Measurements from ENCODE around the gene SLC25A5. TPM values are rescaled to one million over a fixed set of nuclear protein-coding genes. Genes with fewer than 3 reads are reported as not detected.

SLC25A5 gene
- total RNA-seq, 4 donors from 2014 or later: 165 to 302 (median 209) TPM

GRCh38 chrX:119442286-119442685 lies 26.0 kb upstream of the SLC25A5 start:
- 57 to 80% methylated on average over 2 of the region's 2 CpGs for WGBS, 2 donors (ENCODE audit: low coverage in 1 of 2)
- H3K36me3 ChIP-seq: no peaks in the 10 kb centered on the region
- no peaks in the 10 kb centered on the region for H3K9me3 ChIP-seq
- H3K27ac ChIP-seq: no peak overlapping the region
- no peaks in the 10 kb centered on the region for H3K4me1 ChIP-seq
- H3K4me3 ChIP-seq: no peak overlapping the region
- TF ChIP-seq POLR2AphosphoS5 (IDR thresholded peaks at IDR 0.05) (no peak), POLR2A (IDR thresholded peaks at IDR 0.05) (no peak), EP300 (IDR thresholded peaks at IDR 0.05) (no peak)
- TF ChIP-seq, protein P1, sequence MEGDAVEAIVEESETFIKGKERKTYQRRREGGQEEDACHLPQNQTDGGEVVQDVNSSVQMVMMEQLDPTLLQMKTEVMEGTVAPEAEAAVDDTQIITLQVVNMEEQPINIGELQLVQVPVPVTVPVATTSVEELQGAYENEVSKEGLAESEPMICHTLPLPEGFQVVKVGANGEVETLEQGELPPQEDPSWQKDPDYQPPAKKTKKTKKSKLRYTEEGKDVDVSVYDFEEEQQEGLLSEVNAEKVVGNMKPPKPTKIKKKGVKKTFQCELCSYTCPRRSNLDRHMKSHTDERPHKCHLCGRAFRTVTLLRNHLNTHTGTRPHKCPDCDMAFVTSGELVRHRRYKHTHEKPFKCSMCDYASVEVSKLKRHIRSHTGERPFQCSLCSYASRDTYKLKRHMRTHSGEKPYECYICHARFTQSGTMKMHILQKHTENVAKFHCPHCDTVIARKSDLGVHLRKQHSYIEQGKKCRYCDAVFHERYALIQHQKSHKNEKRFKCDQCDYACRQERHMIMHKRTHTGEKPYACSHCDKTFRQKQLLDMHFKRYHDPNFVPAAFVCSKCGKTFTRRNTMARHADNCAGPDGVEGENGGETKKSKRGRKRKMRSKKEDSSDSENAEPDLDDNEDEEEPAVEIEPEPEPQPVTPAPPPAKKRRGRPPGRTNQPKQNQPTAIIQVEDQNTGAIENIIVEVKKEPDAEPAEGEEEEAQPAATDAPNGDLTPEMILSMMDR (IDR thresholded peaks at IDR 0.05): no peak
- ATAC-seq: no peak
- no peaks in the 10 kb centered on the region for H3K27me3 ChIP-seq

DNA sequence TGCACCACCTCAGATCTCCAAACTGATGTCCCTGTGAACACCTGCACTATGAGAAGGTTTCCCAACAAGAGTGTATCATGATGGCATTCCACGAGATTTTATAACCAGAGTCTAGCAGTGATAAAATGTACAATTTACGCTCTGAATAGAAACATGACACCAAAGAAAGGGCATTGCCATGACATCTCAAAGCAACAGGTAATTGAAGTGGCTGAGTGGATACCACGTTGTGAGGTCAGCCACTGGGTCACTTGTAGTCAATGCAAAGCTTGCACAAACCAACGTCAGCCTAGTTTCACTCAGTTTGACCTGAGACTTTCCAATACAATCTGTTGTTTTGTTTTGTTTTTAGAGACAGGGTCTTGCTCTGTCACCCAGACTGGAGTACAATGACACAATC lies 15.0 kb upstream of the SLC25A5 start:
- TF ChIP-seq POLR2A (IDR thresholded peaks at IDR 0.05) (no peak), EP300 (IDR thresholded peaks at IDR 0.05) (no peak), POLR2AphosphoS5 (IDR thresholded peaks at IDR 0.05) (no peak)
- TF ChIP-seq, protein P1 (IDR thresholded peaks at IDR 0.05): no peak
- Histone ChIP-seq H3K4me1 (no peaks in the 10 kb centered on the region), H3K9me3 (no peaks in the 10 kb centered on the region), H3K4me3 (no peak overlapping the region), H3K27ac (no peak overlapping the region), H3K36me3 (peaks cover 0 to 8% of the 10 kb centered on the region in 2 donors), H3K27me3 (no peaks in the 10 kb centered on the region)
- ATAC-seq: no peak
- WGBS, 2 donors (ENCODE audit: low coverage in 1 of 2): 52 to 86% methylated on average over 4 of the region's 4 CpGs

- Histone ChIP-seq H3K36me3 (peaks cover 0 to 8% of the 10 kb centered on the region in 2 donors), H3K27me3 (no peaks in the 10 kb centered on the region), H3K4me1 (no peaks in the 10 kb centered on the region), H3K27ac (no peak overlapping the region), H3K9me3 (no peaks in the 10 kb centered on the region), H3K4me3 (no peak overlapping the region)
- WGBS, 2 donors (ENCODE audit: low coverage in 1 of 2): 88 to 100% methylated on average over 1 of the region's 1 CpG
- ATAC-seq: no peak
- TF ChIP-seq POLR2AphosphoS5 (IDR thresholded peaks at IDR 0.05) (no peak), EP300 (IDR thresholded peaks at IDR 0.05) (no peak), POLR2A (IDR thresholded peaks at IDR 0.05) (no peak)
- TF ChIP-seq, protein P1 (IDR thresholded peaks at IDR 0.05): no peak
Measured at GRCh38 chrX:119455264-119455663, 13.0 kb upstream of the SLC25A5 start.

- 64 to 82% methylated on average over 4 of the region's 4 CpGs for WGBS, 2 donors (ENCODE audit: low coverage in 1 of 2)
- H3K36me3 ChIP-seq: no peaks in the 10 kb centered on the region
- H3K9me3 ChIP-seq: no peaks in the 10 kb centered on the region
- H3K27me3 ChIP-seq: no peaks in the 10 kb centered on the region
- no peak for ATAC-seq
- TF ChIP-seq, protein P1 (IDR thresholded peaks at IDR 0.05): no peak
- no peak for TF ChIP-seq POLR2AphosphoS5 (IDR thresholded peaks at IDR 0.05)
- TF ChIP-seq EP300 (IDR thresholded peaks at IDR 0.05): no peak
- no peak for TF ChIP-seq POLR2A (IDR thresholded peaks at IDR 0.05)
- H3K27ac ChIP-seq: no peak overlapping the region
- no peak overlapping the region for H3K4me3 ChIP-seq
- H3K4me1 ChIP-seq: no peaks in the 10 kb centered on the region
Measured at GRCh38 chrX:119459181-119459580, 9.1 kb upstream of the SLC25A5 start.

GRCh38 chrX:119465555-119465954 lies 2.7 kb upstream of the SLC25A5 start:
- no peak for ATAC-seq

More at GRCh38 chrX:119465555-119465954, 2.7 kb upstream of the SLC25A5 start:
- Histone ChIP-seq H3K9me3 (no peaks in the 10 kb centered on the region), H3K27ac (no peak overlapping the region), H3K27me3 (no peaks in the 10 kb centered on the region), H3K4me1 (peaks cover 0 to 20% (median 0%) of the 10 kb centered on the region in 3 donors), H3K4me3 (no peak overlapping the region), H3K36me3 (peaks cover 0 to 10% of the 10 kb centered on the region in 2 donors)
- TF ChIP-seq, protein P1 (IDR thresholded peaks at IDR 0.05): no peak
- TF ChIP-seq POLR2AphosphoS5 (IDR thresholded peaks at IDR 0.05): no peak
- no peak for TF ChIP-seq POLR2A (IDR thresholded peaks at IDR 0.05)
- no peak for TF ChIP-seq EP300 (IDR thresholded peaks at IDR 0.05)
- 93 to 100% methylated on average over 2 to 3 of the region's 3 CpGs for WGBS, 2 donors (ENCODE audit: low coverage in 1 of 2)
